ENCODE results near the gene CHRNB4. TPM values are rescaled to one million over a fixed set of nuclear protein-coding genes. Genes with fewer than 3 reads are reported as not detected.

Gene CHRNB4
- total RNA-seq, 1 donor from 2014 or later, result not detected

DNA sequence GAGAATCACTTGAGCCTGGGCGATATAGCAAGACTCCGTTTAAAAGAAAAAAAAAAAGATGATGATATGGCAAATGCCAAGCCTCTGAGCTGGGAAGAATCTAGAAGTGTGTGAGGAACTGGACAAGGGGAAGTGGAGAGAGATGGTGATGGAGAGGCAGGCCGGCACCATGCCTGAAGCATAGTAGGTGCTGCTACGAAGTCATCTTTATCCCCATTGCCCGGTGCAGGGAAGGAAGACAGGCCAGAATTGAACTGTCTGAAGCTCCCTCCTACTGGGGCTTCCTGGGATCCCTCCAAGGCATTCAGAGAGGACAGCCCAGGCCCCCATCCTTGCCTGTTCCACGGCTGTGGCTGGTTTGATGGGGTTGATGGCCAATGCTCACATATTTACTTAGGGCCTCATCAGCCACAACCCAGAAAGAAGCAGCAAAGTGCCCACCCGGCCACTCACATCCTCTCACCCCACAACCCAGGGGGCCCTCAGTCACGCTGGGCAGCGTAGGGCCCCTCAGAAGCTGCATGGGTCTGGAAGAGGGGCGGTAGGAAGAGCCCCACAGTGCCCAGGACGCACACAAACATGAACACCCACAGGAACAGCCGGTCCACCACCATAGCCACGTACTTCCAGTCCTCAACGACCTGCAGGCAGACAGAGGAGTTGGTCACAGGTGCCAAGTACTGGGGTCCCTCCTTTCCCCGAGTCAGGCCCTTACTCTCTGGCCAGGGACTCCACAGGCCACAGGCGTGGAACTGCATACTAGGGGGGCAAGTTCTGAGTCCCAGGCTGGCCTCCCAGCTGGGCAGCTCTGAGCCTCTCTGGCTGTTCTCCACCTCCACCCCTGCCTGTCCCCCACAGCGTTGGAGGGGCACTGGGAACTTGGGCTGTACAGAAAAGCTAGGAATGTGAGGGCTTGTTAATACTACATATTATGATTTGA is 16.1 kb downstream of the CHRNB4 start:
- H3K36me3 ChIP-seq, result no peaks in the 10 kb centered on the region
- no peak overlapping the region for H3K4me3 ChIP-seq
- intact Hi-C loops (cut with micrococcal nuclease), result no loop called here
- H3K27me3 ChIP-seq (ENCODE audit: low read depth), result peaks cover 93% of the 10 kb centered on the region
- no peak overlapping the region for H3K27ac ChIP-seq (replicated peaks)
- TF ChIP-seq, protein P1, sequence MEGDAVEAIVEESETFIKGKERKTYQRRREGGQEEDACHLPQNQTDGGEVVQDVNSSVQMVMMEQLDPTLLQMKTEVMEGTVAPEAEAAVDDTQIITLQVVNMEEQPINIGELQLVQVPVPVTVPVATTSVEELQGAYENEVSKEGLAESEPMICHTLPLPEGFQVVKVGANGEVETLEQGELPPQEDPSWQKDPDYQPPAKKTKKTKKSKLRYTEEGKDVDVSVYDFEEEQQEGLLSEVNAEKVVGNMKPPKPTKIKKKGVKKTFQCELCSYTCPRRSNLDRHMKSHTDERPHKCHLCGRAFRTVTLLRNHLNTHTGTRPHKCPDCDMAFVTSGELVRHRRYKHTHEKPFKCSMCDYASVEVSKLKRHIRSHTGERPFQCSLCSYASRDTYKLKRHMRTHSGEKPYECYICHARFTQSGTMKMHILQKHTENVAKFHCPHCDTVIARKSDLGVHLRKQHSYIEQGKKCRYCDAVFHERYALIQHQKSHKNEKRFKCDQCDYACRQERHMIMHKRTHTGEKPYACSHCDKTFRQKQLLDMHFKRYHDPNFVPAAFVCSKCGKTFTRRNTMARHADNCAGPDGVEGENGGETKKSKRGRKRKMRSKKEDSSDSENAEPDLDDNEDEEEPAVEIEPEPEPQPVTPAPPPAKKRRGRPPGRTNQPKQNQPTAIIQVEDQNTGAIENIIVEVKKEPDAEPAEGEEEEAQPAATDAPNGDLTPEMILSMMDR (IDR thresholded peaks at IDR 0.05; ENCODE audit: borderline replicate concordance), result no peak
- H3K4me1 ChIP-seq, result peaks cover 12% of the 10 kb centered on the region
- no peaks in the 10 kb centered on the region for H3K9me3 ChIP-seq (replicated peaks)
- no peak for DNase-seq

DNA sequence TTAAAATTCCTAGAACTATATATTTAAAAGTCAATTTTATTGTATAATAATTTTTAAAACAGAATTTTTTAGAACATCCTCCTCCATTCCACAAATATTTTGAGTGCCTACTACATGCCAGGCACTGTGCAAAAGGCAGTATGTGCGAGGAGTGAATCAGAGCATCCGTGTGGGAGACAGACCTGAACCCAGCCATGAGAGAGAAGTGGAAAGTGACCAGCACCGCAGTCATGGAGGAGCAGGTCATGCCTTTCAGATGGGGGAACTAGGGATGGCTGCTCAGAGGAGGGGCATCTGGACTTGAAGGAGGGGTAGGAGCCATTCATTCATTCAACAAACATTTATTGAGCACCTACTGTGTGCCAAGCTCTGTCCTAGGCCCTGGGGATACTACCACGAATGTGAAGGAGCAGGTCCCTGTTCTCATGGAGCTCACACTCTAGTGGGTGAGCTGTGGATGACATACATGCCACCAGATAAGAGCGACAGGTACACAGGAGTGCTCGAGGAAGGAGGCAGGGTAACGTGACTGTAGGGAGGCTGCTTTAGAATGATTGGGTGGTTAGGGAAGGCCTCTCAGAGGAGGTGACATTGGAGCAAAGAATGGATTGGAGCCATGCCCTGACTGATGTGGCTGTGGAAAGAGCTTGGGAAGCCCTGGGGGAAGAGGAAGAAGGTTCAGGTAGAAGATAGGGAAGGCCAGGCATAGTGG is 17.1 kb downstream of the CHRNB4 start:
- Histone ChIP-seq H3K27ac (replicated peaks) (no peak overlapping the region), H3K4me3 (no peak overlapping the region), H3K9me3 (replicated peaks) (no peaks in the 10 kb centered on the region), H3K36me3 (no peaks in the 10 kb centered on the region), H3K4me1 (peaks cover 19% of the 10 kb centered on the region), H3K27me3 (ENCODE audit: low read depth) (peaks cover 93% of the 10 kb centered on the region)
- intact Hi-C loops (cut with micrococcal nuclease), result no loop called here
- TF ChIP-seq, protein P1 (IDR thresholded peaks at IDR 0.05; ENCODE audit: borderline replicate concordance), result no peak
- DNase-seq, result no peak

DNA sequence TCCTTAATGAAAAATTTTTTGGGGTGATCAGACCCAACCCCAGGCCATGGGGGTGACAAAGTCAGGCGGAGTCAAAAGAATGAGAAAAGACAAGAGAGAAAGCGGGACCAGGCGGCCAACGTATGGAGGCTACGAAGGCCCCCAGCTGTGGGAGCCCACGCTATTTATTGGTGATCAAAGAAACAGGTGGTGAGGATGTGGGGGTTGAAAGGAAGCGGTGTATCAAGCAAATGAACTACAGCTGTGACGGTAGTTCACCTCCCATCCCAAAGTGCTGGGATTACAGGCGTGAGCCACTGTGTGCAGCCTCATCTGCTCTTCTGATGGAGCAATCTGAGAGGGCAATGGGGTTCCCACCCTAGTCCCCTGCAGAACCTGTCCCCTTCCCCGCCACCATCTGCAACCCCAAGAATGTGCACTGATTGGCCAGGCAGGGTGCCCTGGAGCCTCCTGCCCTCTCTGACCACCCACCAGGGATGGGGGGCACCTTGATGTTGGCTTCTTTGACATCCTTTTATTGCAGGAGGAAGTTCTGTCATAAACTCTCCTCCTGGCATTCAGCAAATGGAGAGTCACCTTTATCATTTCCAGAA is 19.1 kb downstream of the CHRNB4 start:
- Histone ChIP-seq H3K27me3 (ENCODE audit: low read depth) (peaks cover 78% of the 10 kb centered on the region), H3K36me3 (no peaks in the 10 kb centered on the region), H3K4me1 (peaks cover 24% of the 10 kb centered on the region), H3K27ac (replicated peaks) (no peak overlapping the region), H3K9me3 (replicated peaks) (no peaks in the 10 kb centered on the region), H3K4me3 (no peak overlapping the region)
- intact Hi-C loops (cut with micrococcal nuclease), result no loop called here
- TF ChIP-seq, protein P1 (IDR thresholded peaks at IDR 0.05; ENCODE audit: borderline replicate concordance), result no peak
- no peak for DNase-seq

GRCh38 chr15:78620527-78621421 is 20.2 kb downstream of the CHRNB4 start, which contains the start of gene CHRNA3:
Gene CHRNA3, minus strand, starts transcription at chr15:78620996. Its CDS starts 202 bp downstream, at chr15:78620794.
- Histone ChIP-seq H3K4me1 (peaks cover 24% of the 10 kb centered on the region), H3K4me3 (peak within 1 kb of the TSS; percentile 61), H3K36me3 (no peaks in the 10 kb centered on the region), H3K9me3 (replicated peaks) (no peaks in the 10 kb centered on the region), H3K27me3 (ENCODE audit: low read depth) (peaks cover 72% of the 10 kb centered on the region), H3K27ac (replicated peaks) (no peak within 1 kb of the TSS)
- TF ChIP-seq, protein P1 (IDR thresholded peaks at IDR 0.05; ENCODE audit: borderline replicate concordance), result no peak
- intact Hi-C loops (cut with micrococcal nuclease), result no loop called here
- DNase-seq, result no peak
